OCI-LY1 (cell line): Measurements from ENCODE around the gene C17orf50.

Experiments used
- H2AFZ ChIP-seq: fragments of 200-600 bp; sonication (generic), shearing (Covaris generic); 2 replicates; pipeline ENCODE4 v1.6.0; 2014; ENCODE audit warnings: antibody characterized with exemption, mild to moderate bottlenecking, low read length
- H3F3A ChIP-seq: fragments of 200-600 bp; sonication (generic), shearing (Covaris generic); 2 replicates; pipeline ENCODE4 v1.6.0; 2014; ENCODE audit warnings: mild to moderate bottlenecking, antibody characterized with exemption, low read length, moderate library complexity; ENCODE audit not compliant: insufficient read depth
- H3K27ac ChIP-seq: fragments of 200-600 bp; sonication (generic); 2 replicates; pipeline ENCODE4 v1.5.1; 2014; ENCODE audit warnings: low read length, mixed run types, mild to moderate bottlenecking, low read depth; ENCODE audit not compliant: poor library complexity, severe bottlenecking
- H3K27me3 ChIP-seq: fragments of 200-600 bp; sonication (generic); 2 replicates; pipeline ENCODE4 v1.6.0; 2014; ENCODE audit warnings: antibody characterized with exemption, mild to moderate bottlenecking, low read length, moderate library complexity; ENCODE audit not compliant: insufficient read depth
- H3K36me3 ChIP-seq: fragments of 200-600 bp; sonication (generic); 2 replicates; pipeline ENCODE4 v1.6.1; 2014; ENCODE audit warnings: mild to moderate bottlenecking, antibody characterized with exemption, low read length, moderate library complexity, mixed read lengths; ENCODE audit not compliant: insufficient read depth
- H3K4me1 ChIP-seq: fragments of 200-600 bp; sonication (generic); 2 replicates; pipeline ENCODE4 v1.5.1; 2014; ENCODE audit warnings: mild to moderate bottlenecking, low read length, moderate library complexity; ENCODE audit not compliant: insufficient read depth, severe bottlenecking
- H3K4me2 ChIP-seq: fragments of 200-600 bp; sonication (generic), shearing (Covaris generic); 2 replicates; pipeline ENCODE4 v1.6.1; 2014; ENCODE audit warnings: low read length
- H3K4me3 ChIP-seq: fragments of 200-600 bp; sonication (generic); 2 replicates; pipeline ENCODE4 v1.5.1; 2014; ENCODE audit warnings: low read length, low read depth, mild to moderate bottlenecking, mixed read lengths; ENCODE audit not compliant: poor library complexity, severe bottlenecking
- H3K79me2 ChIP-seq: fragments of 200-600 bp; shearing (Covaris generic); 2 replicates; pipeline ENCODE4 v1.6.1; 2016; ENCODE audit warnings: mixed run types, low read length, mixed read lengths; ENCODE audit not compliant: insufficient read depth
- H3K9ac ChIP-seq: fragments of 200-600 bp; sonication (generic), shearing (Covaris generic); 2 replicates; pipeline ENCODE4 v1.6.1; 2014; ENCODE audit warnings: mild to moderate bottlenecking, low read length, mixed read lengths
- H3K9me2 ChIP-seq: fragments of 200-600 bp; sonication (generic), shearing (Covaris generic); 2 replicates; pipeline ENCODE4 v1.6.1; 2014; ENCODE audit warnings: low read depth, mild to moderate bottlenecking, low read length, mixed read lengths
- H3K9me3 ChIP-seq: fragments of 200-600 bp; shearing (Covaris generic); 2 replicates; pipeline ENCODE4 v1.6.1; 2014; ENCODE audit warnings: low read length, mixed read lengths
- H4K20me1 ChIP-seq: fragments of 200-600 bp; sonication (generic), shearing (Covaris generic); 2 replicates; pipeline ENCODE4 v1.6.0; 2016; ENCODE audit warnings: mild to moderate bottlenecking, low read length; ENCODE audit not compliant: insufficient read depth
- EZH2 ChIP-seq: fragments of 200-600 bp; sonication (generic), shearing (Covaris generic); IDR thresholded peaks from 2 replicates; pipeline ENCODE4 v1.8.0; 2017; ENCODE audit warnings: borderline replicate concordance, mixed run types, mild to moderate bottlenecking, antibody characterized with exemption, low read length, moderate library complexity, mixed read lengths
- TF ChIP-seq, protein P1 (sequence below): fragments of 200-600 bp; sonication (generic), shearing (Covaris generic); IDR thresholded peaks from 2 replicates; pipeline ENCODE4 v1.5.1; 2017; ENCODE audit warnings: mild to moderate bottlenecking, antibody characterized with exemption, low read length, moderate library complexity, mixed read lengths

C17orf50 gene

DNA sequence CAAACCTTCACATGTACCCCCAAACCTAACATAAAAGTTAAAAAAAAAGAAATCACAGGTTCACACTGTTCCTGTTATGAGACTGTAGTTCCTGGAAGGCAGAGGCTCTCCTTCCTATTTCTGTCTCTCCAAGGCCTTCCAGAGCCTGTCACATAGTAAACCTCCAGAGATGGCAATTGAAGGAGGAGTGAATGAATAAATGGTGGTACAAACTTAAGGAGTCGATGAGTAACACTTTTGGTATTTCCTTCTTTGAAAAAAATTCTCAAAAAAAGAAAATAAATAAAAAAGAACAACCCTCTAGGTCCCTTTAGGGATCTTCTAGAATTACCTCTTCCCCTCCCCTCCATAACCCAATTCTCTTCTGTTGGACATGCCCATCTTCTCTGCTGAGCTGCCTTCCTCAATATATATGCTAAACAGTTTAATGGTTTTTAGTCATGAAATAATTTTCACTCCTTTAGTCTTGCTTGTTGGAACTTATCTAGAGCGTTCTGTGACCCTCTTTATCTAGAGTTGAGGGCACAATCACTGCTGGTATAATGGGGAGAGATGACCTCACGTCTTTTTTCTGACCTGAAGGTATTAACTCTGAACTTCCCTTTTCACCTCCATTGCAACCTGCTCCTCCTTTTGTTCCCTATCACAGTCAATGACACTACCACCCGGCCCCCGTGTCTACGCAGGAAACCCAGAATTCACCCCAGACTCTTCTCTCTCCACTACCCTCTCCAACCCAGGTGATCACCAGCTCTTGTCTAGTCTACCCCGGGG, 46.9 kb downstream of the C17orf50 start:
- H3K4me3 ChIP-seq: no peak overlapping the region
- H2AFZ ChIP-seq: no peak overlapping the region
- no peaks in the 10 kb centered on the region for H3K9me3 ChIP-seq
- H4K20me1 ChIP-seq: peaks cover 5% of the 10 kb centered on the region; the same call in 1 of the 2 replicates
- H3K9ac ChIP-seq: peak overlapping the region; percentile 77
- H3K27ac ChIP-seq: no peak overlapping the region
- H3K79me2 ChIP-seq: peaks cover 30% of the 10 kb centered on the region
- no peaks in the 10 kb centered on the region for H3K9me2 ChIP-seq
- no peaks in the 10 kb centered on the region for H3K27me3 ChIP-seq
- H3K4me1 ChIP-seq: peaks cover 29% of the 10 kb centered on the region
- TF ChIP-seq EZH2: no peak
- TF ChIP-seq, protein P1, sequence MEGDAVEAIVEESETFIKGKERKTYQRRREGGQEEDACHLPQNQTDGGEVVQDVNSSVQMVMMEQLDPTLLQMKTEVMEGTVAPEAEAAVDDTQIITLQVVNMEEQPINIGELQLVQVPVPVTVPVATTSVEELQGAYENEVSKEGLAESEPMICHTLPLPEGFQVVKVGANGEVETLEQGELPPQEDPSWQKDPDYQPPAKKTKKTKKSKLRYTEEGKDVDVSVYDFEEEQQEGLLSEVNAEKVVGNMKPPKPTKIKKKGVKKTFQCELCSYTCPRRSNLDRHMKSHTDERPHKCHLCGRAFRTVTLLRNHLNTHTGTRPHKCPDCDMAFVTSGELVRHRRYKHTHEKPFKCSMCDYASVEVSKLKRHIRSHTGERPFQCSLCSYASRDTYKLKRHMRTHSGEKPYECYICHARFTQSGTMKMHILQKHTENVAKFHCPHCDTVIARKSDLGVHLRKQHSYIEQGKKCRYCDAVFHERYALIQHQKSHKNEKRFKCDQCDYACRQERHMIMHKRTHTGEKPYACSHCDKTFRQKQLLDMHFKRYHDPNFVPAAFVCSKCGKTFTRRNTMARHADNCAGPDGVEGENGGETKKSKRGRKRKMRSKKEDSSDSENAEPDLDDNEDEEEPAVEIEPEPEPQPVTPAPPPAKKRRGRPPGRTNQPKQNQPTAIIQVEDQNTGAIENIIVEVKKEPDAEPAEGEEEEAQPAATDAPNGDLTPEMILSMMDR: no peak
- H3K36me3 ChIP-seq: peaks cover 21% of the 10 kb centered on the region; the same call in 1 of the 2 replicates
- peak overlapping the region; percentile 94 for H3K4me2 ChIP-seq
- H3F3A ChIP-seq: no peaks in the 10 kb centered on the region

DNA sequence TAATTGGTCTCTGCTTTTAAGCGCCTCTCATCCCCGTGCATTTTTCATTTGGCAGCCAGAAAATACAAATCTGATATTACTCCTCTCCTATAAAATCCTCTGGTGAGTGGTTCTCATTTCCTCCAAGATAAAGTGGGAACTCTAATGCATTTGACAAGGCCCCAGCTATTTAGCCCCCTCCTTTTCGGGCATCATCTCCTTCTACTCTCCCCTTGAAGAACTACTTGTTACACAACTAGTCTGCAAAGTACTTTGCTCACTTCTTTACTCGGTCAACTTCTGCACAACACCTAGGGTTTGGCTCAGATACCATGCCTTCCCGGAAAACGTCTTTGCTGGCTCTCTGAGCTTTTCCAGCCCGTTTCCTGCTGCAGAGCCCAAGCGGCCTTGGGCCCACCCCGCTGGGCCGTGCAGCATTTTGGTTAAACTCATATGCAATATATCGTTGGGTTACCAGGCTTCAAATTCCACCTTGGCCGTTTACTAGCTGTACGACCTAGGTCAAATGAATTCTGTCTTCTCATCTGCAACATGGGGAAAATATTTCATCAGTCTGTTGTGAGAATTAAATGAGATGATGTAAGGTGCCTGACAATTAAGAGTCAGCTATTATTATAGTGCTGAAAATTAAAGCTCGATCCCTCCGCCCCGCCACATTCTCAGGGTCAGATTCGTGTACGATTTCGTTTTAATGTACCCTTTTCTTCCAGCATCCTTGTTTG, 47.7 kb downstream of the C17orf50 start:
- Histone ChIP-seq H3K9me3 (no peaks in the 10 kb centered on the region), H3K27ac (peak overlapping the region; percentile 84), H3K4me1 (peaks cover 29% of the 10 kb centered on the region), H3K79me2 (peaks cover 38% of the 10 kb centered on the region), H3K36me3 (peaks cover 21% of the 10 kb centered on the region; the same call in 1 of the 2 replicates), H3K9me2 (no peaks in the 10 kb centered on the region), H3F3A (no peaks in the 10 kb centered on the region), H2AFZ (peak overlapping the region; percentile 23; the same call in 1 of the 2 replicates), H3K9ac (peak overlapping the region; percentile 77), H4K20me1 (peaks cover 5% of the 10 kb centered on the region; the same call in 1 of the 2 replicates), H3K4me3 (peak overlapping the region; percentile 72), H3K27me3 (no peaks in the 10 kb centered on the region), H3K4me2 (peak overlapping the region; percentile 94)
- TF ChIP-seq, protein P1: no peak
- TF ChIP-seq EZH2: no peak

DNA sequence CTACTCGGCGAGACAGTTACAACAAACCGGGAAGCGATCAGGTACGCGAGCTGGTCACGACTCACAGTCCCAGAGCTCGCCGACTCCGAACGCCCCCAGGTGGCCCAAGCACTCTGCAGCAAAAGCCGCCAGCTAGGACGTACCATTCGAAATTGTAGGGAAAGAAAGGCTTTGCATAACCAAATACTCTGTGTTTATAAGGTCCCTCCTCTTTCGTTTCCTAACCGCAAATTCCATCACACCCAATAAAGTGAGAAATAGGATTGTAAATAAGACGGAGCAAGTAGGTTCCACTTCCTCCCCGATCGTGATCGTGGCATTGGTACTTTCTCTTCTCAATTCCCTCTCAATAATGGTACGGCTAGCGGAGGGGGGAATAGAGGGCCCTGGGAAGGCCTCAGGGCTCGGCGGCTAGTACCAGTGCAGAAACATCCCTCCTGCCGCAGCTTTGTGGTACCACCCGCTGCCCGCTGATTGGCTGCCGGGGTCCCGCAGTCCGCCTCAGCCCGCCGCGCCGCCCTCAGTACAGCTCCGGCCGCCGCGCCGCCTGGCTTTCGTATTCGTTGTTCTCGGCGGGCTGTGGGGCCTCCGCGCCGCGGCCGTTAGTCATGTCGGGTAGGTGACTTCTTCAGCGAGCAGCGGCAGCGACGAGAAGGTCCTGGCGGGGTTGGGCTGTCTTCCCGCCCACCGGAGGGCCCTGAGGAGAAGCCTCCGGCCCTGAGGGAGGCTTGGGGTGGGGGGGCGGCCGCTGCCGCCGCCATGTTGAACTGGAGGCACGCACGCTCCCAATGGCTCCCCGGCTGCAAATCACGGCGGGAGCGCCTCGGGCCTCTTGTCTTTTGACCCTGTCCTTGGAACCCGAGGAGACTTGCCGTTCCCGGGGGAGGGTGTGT, 48.5 kb downstream of the C17orf50 start, which contains the start of gene TAF15:
TAF15 (plus strand) TSS at position 523 of the 893 bp plus-strand sequence; CDS start at position 609, 86 bp downstream.
- Histone ChIP-seq H3K4me3 (peak within 1 kb of the TSS; percentile 72), H3K27me3 (no peaks in the 10 kb centered on the region), H3K36me3 (peaks cover 21% of the 10 kb centered on the region; the same call in 1 of the 2 replicates), H3K9me2 (no peaks in the 10 kb centered on the region), H4K20me1 (peaks cover 5% of the 10 kb centered on the region; the same call in 1 of the 2 replicates), H3K4me1 (peaks cover 29% of the 10 kb centered on the region), H2AFZ (peak within 1 kb of the TSS; percentile 23; the same call in 1 of the 2 replicates), H3K9me3 (no peaks in the 10 kb centered on the region), H3K27ac (peak within 1 kb of the TSS; percentile 84), H3K9ac (peak within 1 kb of the TSS; percentile 77), H3F3A (no peaks in the 10 kb centered on the region), H3K79me2 (peaks cover 46% of the 10 kb centered on the region), H3K4me2 (peak within 1 kb of the TSS; percentile 94)
- TF ChIP-seq EZH2: no peak
- TF ChIP-seq, protein P1: peak; percentile 84
